Breast epithelium (tissue), 4 donors: ENCODE measurements around the gene ABHD2. TPM values are rescaled to one million over a fixed set of nuclear protein-coding genes. Genes with fewer than 3 reads are reported as not detected.

Experiments
- DNase-seq, 2 donors: peaks; one replicate each; pipeline ENCODE4 v3.0.0-alpha.2; 2019; ENCODE audit warnings: low spot score in 2 of 2
- H3K27ac ChIP-seq, 2 donors: fragments of 200-600 bp; sonication (generic) in 1 of 2; one replicate each; pipeline ENCODE4 v1.5.1; 2016 to 2019; ENCODE audit warnings: mild to moderate bottlenecking in 1 of 2
- H3K27me3 ChIP-seq, 2 donors: fragments of 200-600 bp; sonication (generic) in 1 of 2; one replicate each; pipeline versions ENCODE4 v1.5.1 to v1.6.0; 2017 to 2019; ENCODE audit warnings: control low read depth in 1 of 2, mild to moderate bottlenecking in 1 of 2
- H3K36me3 ChIP-seq: fragments of 200-600 bp; one replicate; pipeline ENCODE4 v1.5.1; 2019
- H3K4me1 ChIP-seq, 2 donors: fragments of 200-600 bp; sonication (generic); one replicate each; pipeline ENCODE4 v1.5.1; 2016 to 2019; ENCODE audit warnings: control low read depth in 1 of 2
- H3K4me3 ChIP-seq, 3 donors: fragments of 200-600 bp; sonication (generic); 1 replicate in 2 of 3; 2 replicates in 1 of 3; pipeline ENCODE4 v1.5.1; 2016 to 2019; ENCODE audit warnings: mild to moderate bottlenecking in 3 of 3, moderate library complexity in 2 of 3
- H3K9me3 ChIP-seq, 2 donors: fragments of 200-600 bp; sonication (generic) in 1 of 2; one replicate each; pipeline ENCODE4 v1.5.1; 2016 to 2019; ENCODE audit warnings: control low read depth in 1 of 2
- CTCF ChIP-seq, 3 donors: fragments of 450-650 bp; IDR thresholded peaks; one replicate each; pipeline ENCODE4 v1.5.1; 2016 to 2017; ENCODE audit warnings: antibody characterized with exemption in 3 of 3, mild to moderate bottlenecking in 3 of 3, moderate library complexity in 3 of 3
- POLR2A ChIP-seq: fragments of 450-650 bp; IDR thresholded peaks from one replicate; pipeline ENCODE4 v1.6.1; 2016; ENCODE audit warnings: antibody characterized with exemption, mild to moderate bottlenecking, moderate library complexity
- POLR2AphosphoS5 ChIP-seq, 3 donors: sonication (generic); formaldehyde crosslinking; IDR thresholded peaks; one replicate each; pipeline ENCODE4 v1.6.1; 2017; ENCODE audit warnings: antibody characterized with exemption in 3 of 3
- intact Hi-C: fragments of 100-400 bp; cut with DNase I; formaldehyde crosslinking; loops from one replicate; pipeline ENCODE4 v1.15.1; 2023; ENCODE audit warnings: low total_unique reads
- total RNA-seq, 3 donors: library from RNA; depleted of rRNA; stranded (reverse); fragments of >200 nt; gene quantifications; one replicate each; pipeline ENCODE4 v1.1.0, GENCODE V29; 2016

Gene ABHD2
- total RNA-seq, 3 donors from 2014 or later, result 76.7 to 91.2 (median 80.3) TPM

GRCh38 chr15:89098281-89098680 is 10.0 kb downstream of the ABHD2 start:
- Histone ChIP-seq H3K4me1 (peaks cover 0 to 8% of the 10 kb centered on the region in 2 donors), H3K4me3 (no peak overlapping the region), H3K9me3 (no peaks in the 10 kb centered on the region), H3K27me3 (no peaks in the 10 kb centered on the region), H3K27ac (no peak overlapping the region), H3K36me3 (no peaks in the 10 kb centered on the region)
- intact Hi-C loops, result no loop called here
- no peak for TF ChIP-seq POLR2A
- no peak for TF ChIP-seq CTCF (IDR thresholded peaks at IDR 0.05)
- no peak for TF ChIP-seq POLR2AphosphoS5 (IDR thresholded peaks at IDR 0.05)
- DNase-seq, result no peak

- intact Hi-C loops, result no loop called here
- TF ChIP-seq POLR2AphosphoS5 (IDR thresholded peaks at IDR 0.05), result no peak
- no peak for TF ChIP-seq POLR2A
- Histone ChIP-seq H3K27ac (no peak overlapping the region), H3K9me3 (no peaks in the 10 kb centered on the region), H3K27me3 (no peaks in the 10 kb centered on the region), H3K36me3 (no peaks in the 10 kb centered on the region), H3K4me3 (no peak overlapping the region), H3K4me1 (peaks cover 0 to 8% of the 10 kb centered on the region in 2 donors)
- DNase-seq, result no peak
Observed at GRCh38 chr15:89099968-89100367, 11.7 kb downstream of the ABHD2 start.

GRCh38 chr15:89101302-89102193 is 13.3 kb downstream of the ABHD2 start:
- H3K27ac ChIP-seq, result peak overlapping the region; percentile 73 to 78
- H3K9me3 ChIP-seq, result no peaks in the 10 kb centered on the region
- TF ChIP-seq POLR2A (no peak), POLR2AphosphoS5 (IDR thresholded peaks at IDR 0.05) (peak; percentile 25 to 56 (median 51)), CTCF (IDR thresholded peaks at IDR 0.05) (no peak)
- no peak overlapping the region for H3K4me3 ChIP-seq
- intact Hi-C loops, result no loop called here
- H3K4me1 ChIP-seq, result peaks cover 0 to 8% of the 10 kb centered on the region in 2 donors
- H3K36me3 ChIP-seq, result no peaks in the 10 kb centered on the region
- H3K27me3 ChIP-seq, result no peaks in the 10 kb centered on the region
- peak; percentile 67 to 92 for DNase-seq

- peaks cover 0 to 22% of the 10 kb centered on the region in 2 donors for H3K4me1 ChIP-seq
- H3K27me3 ChIP-seq, result no peaks in the 10 kb centered on the region
- no peak for DNase-seq
- H3K4me3 ChIP-seq, result no peak overlapping the region
- TF ChIP-seq POLR2A (no peak), CTCF (IDR thresholded peaks at IDR 0.05) (no peak), POLR2AphosphoS5 (IDR thresholded peaks at IDR 0.05) (no peak)
- H3K9me3 ChIP-seq, result no peaks in the 10 kb centered on the region
- peak overlapping the region; percentile 37 to 45 for H3K27ac ChIP-seq
- intact Hi-C loops, result loop anchor here (1.0 kb wide), 1 partner anchor 20 kb away; no protein-coding TSS in a partner anchor
- no peaks in the 10 kb centered on the region for H3K36me3 ChIP-seq
Observed at GRCh38 chr15:89103481-89104171, 15.4 kb downstream of the ABHD2 start.

GRCh38 chr15:89104172-89104564 is 15.9 kb downstream of the ABHD2 start:
- DNase-seq, result no peak
- H3K36me3 ChIP-seq, result no peaks in the 10 kb centered on the region
- no peaks in the 10 kb centered on the region for H3K27me3 ChIP-seq
- TF ChIP-seq POLR2A (no peak), POLR2AphosphoS5 (IDR thresholded peaks at IDR 0.05) (peak in 1 of 3 donors; percentile 74)
- H3K4me1 ChIP-seq, result peaks cover 0 to 22% of the 10 kb centered on the region in 2 donors
- peak overlapping the region; percentile 37 to 45 for H3K27ac ChIP-seq
- no peaks in the 10 kb centered on the region for H3K9me3 ChIP-seq
- intact Hi-C loops, result no loop called here
- H3K4me3 ChIP-seq, result no peak overlapping the region

GRCh38 chr15:89105147-89105546 is 16.9 kb downstream of the ABHD2 start:
- intact Hi-C loops, result no loop called here
- peaks cover 0 to 22% of the 10 kb centered on the region in 2 donors for H3K4me1 ChIP-seq
- H3K27me3 ChIP-seq, result no peaks in the 10 kb centered on the region
- no peak for TF ChIP-seq POLR2AphosphoS5 (IDR thresholded peaks at IDR 0.05)
- no peak for TF ChIP-seq CTCF (IDR thresholded peaks at IDR 0.05)
- TF ChIP-seq POLR2A, result no peak
- no peak for DNase-seq
- no peaks in the 10 kb centered on the region for H3K9me3 ChIP-seq
- no peak overlapping the region for H3K4me3 ChIP-seq
- H3K27ac ChIP-seq, result peak overlapping the region in 1 of 2 donors; percentile 37
- H3K36me3 ChIP-seq, result no peaks in the 10 kb centered on the region
